Measurements from ENCODE around the gene ELL2.

Gene ELL2

DNA sequence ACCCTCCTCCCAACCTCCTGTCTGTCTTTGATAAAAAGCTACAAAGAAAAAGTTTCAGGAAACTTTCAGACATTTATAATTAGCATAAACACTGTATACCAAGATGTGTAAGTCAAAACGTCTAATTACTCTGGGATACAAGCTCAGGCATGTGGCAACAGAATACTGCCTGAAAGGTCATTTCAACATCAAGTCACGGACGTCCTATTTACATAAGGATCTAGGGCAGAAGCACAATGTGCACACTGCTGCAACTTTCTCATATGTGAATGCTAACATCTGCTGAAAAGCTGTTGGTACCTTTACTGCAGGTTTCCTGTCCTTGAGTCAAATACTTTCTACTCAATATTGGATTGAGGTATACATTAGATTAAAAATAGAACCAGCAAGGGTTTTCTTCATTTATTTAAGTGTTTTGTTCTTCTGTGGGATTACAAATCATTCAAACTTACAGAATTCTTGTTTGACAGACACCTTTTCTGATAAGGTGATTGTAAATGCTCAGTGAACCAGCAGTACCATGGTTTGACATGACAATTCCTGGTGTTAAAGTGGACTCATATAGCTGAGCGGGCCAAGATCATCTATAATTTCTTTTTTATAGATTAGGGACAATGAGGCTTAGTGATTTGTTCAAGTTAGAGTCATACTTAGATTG, 36.8 kb downstream of the ELL2 start:
- no peak overlapping the region for H3K4me3 ChIP-seq (ENCODE audit: low read length)
- no peak for TF ChIP-seq CTCF (conservative IDR thresholded peaks at IDR 0.05; ENCODE audit: low read length)
- peak; percentile 33 for DNase-seq (ENCODE audit: low read depth)

GRCh38 chr5:95923918-95924544, 37.6 kb downstream of the ELL2 start:
- TF ChIP-seq CTCF (conservative IDR thresholded peaks at IDR 0.05; ENCODE audit: low read length) = no peak
- H3K4me3 ChIP-seq (ENCODE audit: low read length) = no peak overlapping the region
- no peak for DNase-seq (ENCODE audit: low read depth)

GRCh38 chr5:95922798-95923197, 38.9 kb downstream of the ELL2 start:
- no peak overlapping the region for H3K4me3 ChIP-seq (ENCODE audit: low read length)
- no peak for DNase-seq (ENCODE audit: low read depth)
- no peak for TF ChIP-seq CTCF (conservative IDR thresholded peaks at IDR 0.05; ENCODE audit: low read length)

DNA sequence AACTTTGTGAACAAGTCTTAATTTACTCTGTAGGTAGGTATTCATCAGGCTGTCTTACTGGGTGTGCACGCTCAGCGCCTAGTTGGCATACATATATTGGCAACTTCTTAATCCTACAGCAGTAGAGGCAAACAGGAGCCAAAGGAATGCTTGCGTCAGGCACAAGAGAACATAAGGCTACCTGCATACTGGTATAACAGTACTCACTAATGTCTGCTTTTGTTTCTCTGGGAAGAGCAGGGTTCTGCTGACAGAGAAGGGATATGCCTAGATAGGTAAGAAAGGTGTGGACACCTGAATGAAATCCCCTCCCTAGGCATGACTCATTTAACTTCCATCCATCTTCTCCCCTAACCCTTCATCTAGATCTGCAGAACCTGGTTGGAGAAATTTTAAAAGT, 40.1 kb downstream of the ELL2 start:
- H3K4me3 ChIP-seq (ENCODE audit: low read length) = no peak overlapping the region
- no peak for DNase-seq (ENCODE audit: low read depth)
- no peak for TF ChIP-seq CTCF (conservative IDR thresholded peaks at IDR 0.05; ENCODE audit: low read length)

DNA sequence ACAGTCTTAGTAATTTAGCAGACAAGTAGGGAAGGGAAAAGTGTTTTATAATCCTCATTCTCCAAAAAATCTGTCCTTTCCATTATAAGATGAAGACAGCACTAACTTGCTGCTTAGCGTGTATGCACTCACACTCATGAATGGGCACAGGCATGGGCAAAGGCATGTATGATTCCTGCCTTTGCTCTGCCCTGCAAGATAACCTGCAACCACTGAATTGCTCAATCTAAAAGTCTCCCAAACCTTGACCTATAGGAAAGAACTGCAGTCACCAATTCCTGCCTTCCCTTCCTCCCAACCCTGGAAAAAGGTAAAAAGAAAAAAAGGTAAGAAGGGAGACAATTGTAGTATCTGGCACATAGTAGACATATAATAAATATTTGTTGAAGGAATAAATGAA, 40.8 kb downstream of the ELL2 start:
- no peak overlapping the region for H3K4me3 ChIP-seq (ENCODE audit: low read length)
- no peak for DNase-seq (ENCODE audit: low read depth)
- no peak for TF ChIP-seq CTCF (conservative IDR thresholded peaks at IDR 0.05; ENCODE audit: low read length)

- no peak overlapping the region for H3K4me3 ChIP-seq (ENCODE audit: low read length)
- no peak for DNase-seq (ENCODE audit: low read depth)
- TF ChIP-seq CTCF (conservative IDR thresholded peaks at IDR 0.05; ENCODE audit: low read length) = no peak
These were observed 42.0 kb downstream of the ELL2 start for GRCh38 chr5:95919658-95920057.

DNA sequence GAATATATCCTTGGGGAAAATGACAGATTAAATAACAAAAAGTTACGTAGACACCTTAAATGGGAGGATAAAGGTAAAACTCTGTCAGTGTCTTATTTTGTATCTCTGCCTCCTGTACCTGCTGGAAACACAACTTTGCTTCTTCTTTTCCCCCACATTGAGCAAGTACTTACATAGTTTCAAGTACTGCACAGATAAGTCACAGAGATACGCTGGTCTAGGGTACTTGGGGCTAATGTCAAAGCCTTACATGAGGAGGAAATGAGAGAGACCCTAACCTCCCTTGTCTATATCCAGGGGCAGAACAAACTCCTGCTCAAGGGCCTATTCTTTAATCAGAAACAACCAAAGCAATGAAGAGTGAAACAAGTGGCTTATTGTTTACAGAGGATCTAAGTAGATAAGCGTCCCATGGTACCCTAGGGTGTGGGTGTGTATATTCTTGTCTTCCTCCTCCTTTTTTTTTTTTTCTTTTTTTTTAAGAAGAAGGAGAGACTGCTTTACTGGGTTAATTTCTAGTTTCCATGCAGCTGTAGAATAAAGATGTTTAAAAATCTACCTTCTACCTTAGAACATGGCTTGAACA, 43.1 kb downstream of the ELL2 start:
- H3K4me3 ChIP-seq (ENCODE audit: low read length) = no peak overlapping the region
- no peak for TF ChIP-seq CTCF (conservative IDR thresholded peaks at IDR 0.05; ENCODE audit: low read length)
- no peak for DNase-seq (ENCODE audit: low read depth)
